SIG-M5 treated with dmso at 0.1 percent for 504 hours (cell line): Measurements from ENCODE around the gene CELF1.

Source experiments
- DNase-seq: peaks from one replicate; lab custom pipeline; 2025; ENCODE audit not compliant: unreplicated experiment; lab: John Stamatoyannopoulos, UW

The CELF1 gene

GRCh38 chr11:47426062-47426956, 126.6 kb downstream of the CELF1 start, which contains the start of gene PSMC3:
PSMC3 (minus strand) TSS chr11:47426439; CDS start chr11:47426279, 160 bp downstream.
- peak; percentile 93 for DNase-seq

- DNase-seq: no peak
These were observed 127.3 kb downstream of the CELF1 start for GRCh38 chr11:47425611-47426010.

- DNase-seq: no peak
These were observed 134.3 kb downstream of the CELF1 start for GRCh38 chr11:47418454-47419259.

- DNase-seq: no peak
These were observed 135.2 kb downstream of the CELF1 start for GRCh38 chr11:47417712-47418111.

- no peak for DNase-seq
These were observed 136.9 kb downstream of the CELF1 start for GRCh38 chr11:47415949-47416472.
